HuH-7 (cell line): ENCODE measurements around the gene SPATA6.
"Not testable (repeated sequence)": the region's sequence is repeated elsewhere in the genome, so short reads cannot be mapped to it uniquely, and the experiment has no call there.

Experiments
- DNase-seq: peaks from one replicate; pipeline ENCODE4 v3.0.0; 2011; ENCODE audit warnings: low spot score

The SPATA6 gene

DNA sequence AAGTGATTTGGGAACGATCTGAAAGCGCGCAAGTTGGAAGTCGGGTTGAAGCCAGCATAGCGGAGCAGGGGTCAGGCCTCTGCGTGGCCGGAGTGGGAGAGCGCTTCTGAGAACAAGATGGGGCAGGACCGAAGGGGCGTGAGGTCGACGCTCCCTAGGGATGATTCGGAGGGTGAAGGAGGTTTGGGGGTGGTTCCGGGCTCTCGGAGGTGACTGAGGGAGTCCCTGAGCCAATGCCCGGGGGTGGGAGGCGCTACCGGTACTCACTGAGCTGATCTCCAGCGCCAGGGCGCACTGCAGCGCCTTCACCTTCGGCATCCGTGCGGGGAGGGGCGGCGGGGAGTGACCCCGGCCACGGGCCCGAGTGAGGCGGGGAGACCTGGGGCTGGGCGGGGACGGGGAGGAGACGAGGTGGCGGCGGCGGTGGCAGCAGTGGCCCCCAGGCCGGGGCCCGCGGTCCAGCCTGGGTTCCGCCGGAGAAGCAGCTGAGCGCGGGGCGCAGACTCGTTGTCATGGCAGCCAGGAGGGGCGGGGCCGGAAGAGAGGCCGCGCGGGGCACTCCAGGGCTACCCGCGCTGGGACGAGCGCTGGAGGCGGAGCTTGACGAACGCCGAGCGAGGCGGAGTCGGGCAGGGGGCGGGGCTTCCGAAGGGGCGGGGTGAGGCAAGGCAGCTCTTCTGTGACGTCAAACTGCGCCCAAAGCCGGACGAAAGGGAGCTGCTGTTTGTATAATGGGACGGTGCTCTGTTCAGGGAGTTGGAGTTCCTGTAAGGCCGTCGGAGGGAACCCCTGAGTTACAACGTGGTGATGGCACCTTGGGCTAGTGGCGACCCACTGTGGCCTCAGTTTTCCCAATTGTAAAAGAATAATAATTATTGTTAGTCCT, at the start of gene SPATA6:
SPATA6 (minus strand) TSS at position 514 of the 886 bp plus-strand sequence; CDS start at position 318, 196 bp downstream.
- peak; percentile 90 for DNase-seq

DNA sequence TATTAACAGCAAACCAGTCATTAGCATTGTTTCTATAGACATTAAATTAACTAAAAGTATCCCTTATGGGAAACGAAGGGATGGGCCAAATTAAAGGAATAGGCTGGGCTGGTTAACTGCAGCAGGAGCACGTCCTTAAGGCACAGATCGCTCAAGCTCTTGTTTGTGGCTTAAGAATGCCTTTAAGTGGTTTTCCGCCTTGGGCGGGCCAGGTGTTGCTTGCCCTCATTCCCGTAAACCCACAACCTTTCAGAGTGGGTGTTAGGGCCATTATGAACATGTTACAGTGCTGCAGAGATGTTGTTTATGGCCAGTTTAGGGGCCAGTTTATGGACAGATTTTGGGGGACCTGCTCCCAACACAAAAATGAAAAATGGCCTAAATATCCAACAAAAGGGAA, 47.9 kb upstream of the SPATA6 start:
- not testable (repeated sequence) for DNase-seq

DNA sequence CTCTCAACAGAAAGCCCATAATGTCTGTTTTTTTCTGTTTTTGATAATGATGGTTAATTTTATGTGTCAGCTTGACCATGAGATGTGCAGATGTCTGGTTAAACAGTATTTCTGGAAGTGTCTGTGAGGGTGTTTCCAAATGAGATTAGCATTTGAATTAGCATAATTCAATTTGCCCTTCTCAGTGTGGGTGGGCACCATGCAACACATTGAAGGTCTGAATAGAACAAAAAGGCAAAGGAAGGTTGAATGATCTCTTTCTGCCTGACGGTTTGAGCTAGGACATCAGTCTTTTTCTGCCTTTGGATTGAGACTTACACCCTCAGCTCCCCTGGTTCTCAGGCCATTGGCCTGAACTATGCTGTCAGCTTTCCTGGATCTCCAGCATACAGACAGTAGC, 34.9 kb upstream of the SPATA6 start:
- DNase-seq: no peak

- DNase-seq: no peak
These were observed 28.8 kb upstream of the SPATA6 start for GRCh38 chr1:48500541-48501450.

DNA sequence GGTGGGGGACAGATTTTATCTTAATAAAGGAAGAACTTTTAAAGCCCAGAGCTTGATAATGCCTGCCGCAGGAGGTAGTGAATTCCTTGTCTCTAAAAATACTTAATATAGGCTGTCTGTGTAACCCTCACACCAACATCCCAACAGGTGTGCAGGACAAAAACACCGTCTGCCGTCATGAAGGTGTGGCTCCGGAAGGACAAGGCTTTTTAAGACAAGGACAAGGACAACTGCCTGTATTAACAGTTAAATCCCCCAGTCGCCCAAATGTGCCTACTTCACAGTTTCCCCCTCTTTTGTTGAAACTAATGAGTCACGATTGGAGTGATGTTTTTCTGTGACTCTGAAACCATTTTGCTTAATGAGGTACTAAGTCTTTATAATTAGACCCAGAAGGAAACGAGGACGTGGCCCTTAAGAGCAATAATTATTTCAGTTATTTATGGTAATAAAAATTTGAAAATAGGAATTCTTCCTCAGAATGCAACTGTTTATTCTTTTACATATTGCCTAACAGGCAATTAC, 27.3 kb upstream of the SPATA6 start:
- DNase-seq: no peak

DNA sequence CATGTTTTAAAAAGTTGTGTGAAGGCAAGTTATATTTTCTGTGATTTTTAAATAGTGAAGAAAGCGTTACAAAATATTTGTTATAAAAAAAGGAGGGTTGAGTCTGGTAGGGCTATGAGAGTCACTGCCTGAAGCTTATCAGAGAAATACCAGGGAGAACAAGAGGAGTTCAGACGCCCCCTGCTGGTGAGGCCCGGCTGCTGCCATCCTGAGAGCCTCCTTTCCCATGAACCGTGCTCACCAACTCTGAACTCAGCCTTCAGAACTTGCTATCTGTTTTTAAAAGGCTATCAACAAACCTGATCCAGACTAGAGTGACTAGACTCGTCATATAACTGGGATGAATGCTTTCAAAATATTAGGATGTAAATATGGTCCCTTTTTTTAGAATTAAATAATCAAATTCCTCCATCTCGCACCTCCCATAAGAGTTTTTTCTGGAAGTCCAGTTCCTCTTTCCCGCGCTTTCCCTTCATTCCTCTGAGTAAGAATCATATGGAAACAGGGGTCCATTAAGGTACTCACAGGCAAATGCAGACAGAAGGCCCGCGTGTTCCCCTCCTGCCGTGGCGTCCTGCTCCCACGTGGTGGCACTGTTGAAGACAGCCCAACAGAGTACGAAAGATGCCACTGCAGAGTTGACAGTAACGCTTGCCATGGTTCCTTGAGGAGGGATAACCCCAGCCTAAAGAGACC, 26.2 kb upstream of the SPATA6 start:
- DNase-seq: peak; percentile 59

- DNase-seq: no peak
These were observed 23.9 kb upstream of the SPATA6 start for GRCh38 chr1:48495911-48496310.

GRCh38 chr1:48495166-48495565, 23.2 kb upstream of the SPATA6 start:
- no peak for DNase-seq

- DNase-seq: peak; percentile 47
These were observed 22.2 kb upstream of the SPATA6 start for GRCh38 chr1:48493970-48494769.

DNA sequence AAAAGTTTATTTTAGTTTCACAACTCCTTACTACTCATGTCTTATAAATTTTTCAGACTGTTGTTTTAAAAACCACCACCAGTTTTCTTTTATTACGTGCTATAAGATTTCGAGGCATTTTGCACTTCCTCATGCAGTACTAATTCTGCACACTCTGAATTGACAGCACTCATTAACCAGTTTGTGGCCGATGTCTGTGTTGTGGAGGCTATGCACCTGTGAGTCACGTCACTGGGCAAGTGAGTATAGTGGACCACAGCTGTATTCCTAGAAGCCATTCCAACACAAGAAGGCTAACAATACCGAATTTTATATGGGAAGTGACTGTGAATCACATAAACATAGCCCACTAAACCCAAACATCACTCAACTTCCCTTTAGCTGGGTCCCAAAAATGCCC, 21.0 kb upstream of the SPATA6 start:
- no peak for DNase-seq

DNA sequence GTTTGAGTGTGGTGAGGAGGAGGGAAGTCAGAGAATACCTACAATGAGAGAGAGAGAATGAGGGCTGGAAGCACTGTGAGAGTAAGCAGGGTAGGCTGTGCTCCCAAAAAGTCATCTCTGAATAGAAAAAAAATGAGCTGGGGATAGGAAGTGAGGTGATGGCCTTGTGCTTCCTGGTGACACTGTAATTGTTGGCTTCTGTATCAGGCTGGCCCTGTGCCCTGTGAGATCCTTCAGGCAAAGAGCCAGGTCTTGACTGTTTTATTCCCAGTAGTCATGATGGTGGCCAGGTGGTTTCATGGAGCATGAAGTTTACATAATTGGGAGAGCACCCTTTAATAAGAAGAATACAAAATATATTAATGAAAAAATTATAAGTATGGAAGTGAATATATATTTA, 20.4 kb upstream of the SPATA6 start:
- DNase-seq: no peak

- DNase-seq: no peak
These were observed 16.7 kb upstream of the SPATA6 start for GRCh38 chr1:48488721-48489120.

- no peak for DNase-seq
These were observed 8.5 kb upstream of the SPATA6 start for GRCh38 chr1:48480504-48480903.

GRCh38 chr1:48480023-48480422, 8.0 kb upstream of the SPATA6 start:
- DNase-seq: not testable (repeated sequence)

- no peak for DNase-seq
These were observed 634 bp upstream of the SPATA6 start for GRCh38 chr1:48472638-48473037.

DNA sequence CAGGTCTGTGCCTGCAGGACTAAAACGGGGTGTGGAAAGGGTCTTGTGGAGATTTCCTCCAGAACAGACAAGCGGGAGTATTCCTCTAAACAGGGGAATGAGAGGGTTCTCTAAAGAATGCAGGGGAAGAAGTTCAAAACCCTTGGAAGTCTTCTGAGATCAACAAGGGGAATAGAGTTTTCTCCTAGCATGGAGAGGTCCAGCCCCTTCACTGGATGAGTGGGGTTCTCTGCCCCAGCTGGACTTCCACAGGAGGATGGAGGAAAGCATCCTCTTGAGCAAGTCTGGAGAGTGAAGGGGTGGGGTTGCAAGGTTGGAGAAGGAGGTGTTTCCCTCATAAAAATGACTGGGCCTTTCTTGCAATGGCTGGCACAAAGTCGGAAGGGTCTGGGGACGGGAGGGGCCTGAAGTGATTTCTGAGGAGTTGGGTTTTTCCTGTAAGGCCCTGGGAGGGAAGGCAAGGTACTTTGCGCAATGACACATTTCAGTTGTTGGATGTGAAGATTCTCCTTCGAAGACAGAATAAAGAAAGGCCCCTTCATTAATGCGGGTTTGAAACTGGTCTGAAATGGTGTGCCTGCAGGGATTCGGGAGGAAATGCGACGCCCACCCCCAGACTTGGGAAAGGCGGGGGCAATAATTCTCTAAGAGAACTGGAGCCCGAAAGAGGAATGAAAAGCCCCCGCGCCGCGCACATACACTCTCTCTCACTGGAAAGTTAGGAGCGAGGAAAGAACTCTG, 884 bp downstream of the SPATA6 start:
- no peak for DNase-seq

- no peak for DNase-seq
These were observed 1.5 kb downstream of the SPATA6 start for GRCh38 chr1:48470481-48470855.

GRCh38 chr1:48469616-48470480, 2.2 kb downstream of the SPATA6 start:
- DNase-seq: no peak

DNA sequence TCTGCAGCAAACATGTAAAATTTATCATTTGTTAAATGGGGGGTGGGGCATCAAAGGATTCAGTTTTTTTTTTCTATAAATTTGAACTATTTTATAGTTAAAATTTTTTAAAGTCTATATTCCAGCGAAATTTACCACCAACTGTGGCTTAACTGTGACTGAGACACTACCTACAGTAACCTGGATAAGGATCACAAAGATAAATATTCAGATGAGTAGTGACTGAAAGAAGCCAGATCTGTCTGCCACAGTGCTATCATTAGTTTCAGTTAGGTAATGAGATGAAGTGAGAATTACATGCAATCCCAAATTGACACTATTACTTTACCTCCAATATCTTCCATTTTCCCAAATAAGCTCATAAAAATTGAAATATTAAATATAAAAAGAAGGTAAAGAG, 5.4 kb downstream of the SPATA6 start:
- DNase-seq: no peak
